HG02884 (cell line): ENCODE data around the gene PLXNA1.
A peak's percentile ranks its signal among the peaks of the same experiment; 100 is the strongest.

ENCODE experiments used
- ATAC-seq: cut with Tn5 transposase; IDR thresholded peaks from one replicate; pipeline ENCODE4 v1.9.1; 2021; ENCODE audit warnings: mild to moderate bottlenecking, moderate library complexity; ENCODE audit not compliant: unreplicated experiment

Gene PLXNA1

GRCh38 chr3:126982471-126983175 is at the start of gene PLXNA1:
Gene PLXNA1 (plus strand): TSS chr3:126983115. CDS start chr3:126988594, 5,479 bp downstream.
- peak; percentile 69 for ATAC-seq

GRCh38 chr3:126934031-126934531 is 48.8 kb upstream of the PLXNA1 start:
- no peak for ATAC-seq

GRCh38 chr3:126934991-126935390 is 47.9 kb upstream of the PLXNA1 start:
- no peak for ATAC-seq

GRCh38 chr3:126935756-126936509 is 47.0 kb upstream of the PLXNA1 start:
- ATAC-seq = no peak

- no peak for ATAC-seq
These were observed 46.0 kb upstream of the PLXNA1 start for GRCh38 chr3:126936853-126937425.

- no peak for ATAC-seq
These were observed 45.4 kb upstream of the PLXNA1 start for GRCh38 chr3:126937533-126937932.

- ATAC-seq = no peak
These were observed 44.9 kb upstream of the PLXNA1 start for GRCh38 chr3:126937973-126938372.

- no peak for ATAC-seq
These were observed 44.2 kb upstream of the PLXNA1 start for GRCh38 chr3:126938520-126939337.

GRCh38 chr3:126939338-126939718 is 43.6 kb upstream of the PLXNA1 start:
- no peak for ATAC-seq

GRCh38 chr3:126939733-126940132 is 43.2 kb upstream of the PLXNA1 start:
- ATAC-seq = no peak

- no peak for ATAC-seq
These were observed 41.1 kb upstream of the PLXNA1 start for GRCh38 chr3:126941721-126942270.

- ATAC-seq = no peak
These were observed 38.6 kb upstream of the PLXNA1 start for GRCh38 chr3:126944089-126944965.

- no peak for ATAC-seq
These were observed 37.7 kb upstream of the PLXNA1 start for GRCh38 chr3:126945171-126945721.

GRCh38 chr3:126945891-126946290 is 37.0 kb upstream of the PLXNA1 start:
- ATAC-seq = no peak

- no peak for ATAC-seq
These were observed 36.5 kb upstream of the PLXNA1 start for GRCh38 chr3:126946405-126946804.

GRCh38 chr3:126947429-126947828 is 35.5 kb upstream of the PLXNA1 start:
- no peak for ATAC-seq

GRCh38 chr3:126948980-126949535 is 33.9 kb upstream of the PLXNA1 start:
- no peak for ATAC-seq

GRCh38 chr3:126951561-126951960 is 31.4 kb upstream of the PLXNA1 start:
- no peak for ATAC-seq
